SU-DHL-6 (cell line): ENCODE results near the gene CHD6.

ENCODE experiments used
- H2AFZ ChIP-seq: fragments of 200-600 bp; sonication (generic); 2 replicates; pipeline ENCODE4 v1.6.1; 2014; ENCODE audit warnings: low read depth, mild to moderate bottlenecking, moderate library complexity, mixed read lengths, antibody characterized with exemption, low read length; ENCODE audit not compliant: severe bottlenecking
- H3F3A ChIP-seq: fragments of 200-600 bp; shearing (Covaris generic); 2 replicates; pipeline ENCODE4 v1.6.0; 2016; ENCODE audit warnings: antibody characterized with exemption, mild to moderate bottlenecking; ENCODE audit not compliant: insufficient read depth
- H3K27ac ChIP-seq: fragments of 200-600 bp; sonication (generic); 2 replicates; pipeline ENCODE4 v1.5.1; 2016; ENCODE audit warnings: low read depth, mild to moderate bottlenecking, low read length, moderate library complexity, mixed read lengths
- H3K27me3 ChIP-seq: fragments of 200-600 bp; sonication (generic), shearing (Covaris generic); 2 replicates; pipeline ENCODE4 v1.6.0; 2014; ENCODE audit warnings: mild to moderate bottlenecking, low read length
- H3K36me3 ChIP-seq: fragments of 200-600 bp; sonication (generic); 2 replicates; pipeline ENCODE4 v1.6.1; 2014; ENCODE audit warnings: mild to moderate bottlenecking, low read length, mixed read lengths
- H3K4me2 ChIP-seq: fragments of 300-600, 200-600 bp; shearing (Covaris generic), sonication (generic); 2 replicates; pipeline ENCODE4 v1.6.0; 2014; ENCODE audit warnings: low read length, low read depth, mild to moderate bottlenecking; ENCODE audit not compliant: poor library complexity, severe bottlenecking
- H3K4me3 ChIP-seq: fragments of 200-600 bp; sonication (generic); 2 replicates; pipeline ENCODE4 v1.5.1; 2014; ENCODE audit warnings: antibody characterized with exemption, low read length, mild to moderate bottlenecking, mixed read lengths; ENCODE audit not compliant: insufficient read depth, poor library complexity, severe bottlenecking
- H3K79me2 ChIP-seq: fragments of 200-600 bp; sonication (generic); 2 replicates; pipeline ENCODE4 v1.6.1; 2014; ENCODE audit warnings: mild to moderate bottlenecking, low read length, moderate library complexity; ENCODE audit not compliant: insufficient read depth
- H3K9ac ChIP-seq: fragments of 200-600 bp; sonication (generic); 2 replicates; pipeline ENCODE4 v1.7.0; 2014; ENCODE audit warnings: mild to moderate bottlenecking, low read length
- H3K9me2 ChIP-seq: fragments of 200-600 bp; sonication (generic); replicated peaks from 2 replicates; pipeline ENCODE4 v1.6.1; 2014; ENCODE audit warnings: low read length; ENCODE audit not compliant: insufficient read depth
- H3K9me3 ChIP-seq: fragments of 200-600 bp; sonication (generic); 2 replicates; pipeline ENCODE4 v1.6.1; 2014; ENCODE audit warnings: low read length, mixed read lengths; ENCODE audit not compliant: insufficient read depth
- H4K20me1 ChIP-seq: fragments of 200-600 bp; sonication (generic); 2 replicates; pipeline ENCODE4 v1.6.1; 2014; ENCODE audit warnings: low read depth, mild to moderate bottlenecking, antibody characterized with exemption, low read length, moderate library complexity, mixed read lengths
- CTCF ChIP-seq: fragments of 200-600 bp; sonication (generic); IDR thresholded peaks from one replicate; pipeline ENCODE4 v1.5.1; 2017; ENCODE audit warnings: antibody characterized with exemption, mild to moderate bottlenecking, low read length, moderate library complexity; ENCODE audit not compliant: insufficient read depth, poor library complexity, severe bottlenecking
- EZH2phosphoT487 ChIP-seq: fragments of 200-600 bp; sonication (generic), shearing (Covaris generic); conservative IDR thresholded peaks from 2 replicates; pipeline ENCODE4 v1.6.1; 2018; ENCODE audit warnings: mild to moderate bottlenecking, antibody characterized with exemption, low read length, moderate library complexity, mixed read lengths

Gene CHD6

GRCh38 chr20:41546535-41546934, 71.6 kb downstream of the CHD6 start:
- H4K20me1 ChIP-seq = no peaks in the 10 kb centered on the region
- no peaks in the 10 kb centered on the region for H3K9me2 ChIP-seq
- no peaks in the 10 kb centered on the region for H3K36me3 ChIP-seq
- TF ChIP-seq CTCF (no peak), EZH2phosphoT487 (no peak)
- no peak overlapping the region for H2AFZ ChIP-seq
- no peak overlapping the region for H3K4me2 ChIP-seq
- no peak overlapping the region for H3K27ac ChIP-seq
- no peaks in the 10 kb centered on the region for H3K79me2 ChIP-seq
- H3K27me3 ChIP-seq = no peaks in the 10 kb centered on the region
- no peak overlapping the region for H3K4me3 ChIP-seq
- H3F3A ChIP-seq = no peaks in the 10 kb centered on the region
- no peaks in the 10 kb centered on the region for H3K9me3 ChIP-seq
- no peak overlapping the region for H3K9ac ChIP-seq

GRCh38 chr20:41544472-41544871, 73.7 kb downstream of the CHD6 start:
- H3K9me3 ChIP-seq = no peaks in the 10 kb centered on the region
- no peak overlapping the region for H3K4me2 ChIP-seq
- H3F3A ChIP-seq = no peaks in the 10 kb centered on the region
- H4K20me1 ChIP-seq = no peaks in the 10 kb centered on the region
- H3K9me2 ChIP-seq = no peaks in the 10 kb centered on the region
- H3K27me3 ChIP-seq = no peaks in the 10 kb centered on the region
- no peak overlapping the region for H3K27ac ChIP-seq
- no peak overlapping the region for H3K4me3 ChIP-seq
- no peaks in the 10 kb centered on the region for H3K79me2 ChIP-seq
- TF ChIP-seq EZH2phosphoT487 = no peak
- TF ChIP-seq CTCF = no peak
- H3K36me3 ChIP-seq = no peaks in the 10 kb centered on the region
- no peak overlapping the region for H2AFZ ChIP-seq
- H3K9ac ChIP-seq = no peak overlapping the region

- H3K9me3 ChIP-seq = peaks cover 4% of the 10 kb centered on the region; the same call in 1 of the 2 replicates
- no peaks in the 10 kb centered on the region for H3K27me3 ChIP-seq
- no peaks in the 10 kb centered on the region for H3K79me2 ChIP-seq
- TF ChIP-seq CTCF (no peak), EZH2phosphoT487 (no peak)
- no peak overlapping the region for H3K4me3 ChIP-seq
- H3K9me2 ChIP-seq = no peaks in the 10 kb centered on the region
- H4K20me1 ChIP-seq = no peaks in the 10 kb centered on the region
- H3K27ac ChIP-seq = no peak overlapping the region
- H3K9ac ChIP-seq = no peak overlapping the region
- no peak overlapping the region for H2AFZ ChIP-seq
- H3K36me3 ChIP-seq = 0 out of 2 replicates have a peak, but pooled peaks cover 4% of the 10 kb centered on the region
- H3F3A ChIP-seq = no peaks in the 10 kb centered on the region
- H3K4me2 ChIP-seq = no peak overlapping the region
Measured at GRCh38 chr20:41540918-41541317, 77.3 kb downstream of the CHD6 start.
